T47D (cell line): Measurements from ENCODE around the gene CPTP.
A peak's percentile ranks its signal among the peaks of the same experiment; 100 is the strongest.

ENCODE experiments used
- DNase-seq, 2 experiments: peaks; one replicate each; pipeline versions ENCODE4 v3.0.0 to v3.0.0-alpha.2; 2011 to 2012; ENCODE audit warnings: low read depth in 1 of 2, low spot score in 1 of 2
- JUND ChIP-seq: IDR thresholded peaks from 2 replicates; pipeline ENCODE4 v1.6.1; 2012; ENCODE audit warnings: low read depth
- in situ Hi-C: cut with HindIII; loops from 2 replicates; pipeline ENCODE4 v1.10.0; 2016; ENCODE audit warnings: low sequenced_read_pairs, low pct_unique_long_range_greater_than_20kb

CPTP gene

GRCh38 chr1:1340791-1341548 is 16.4 kb downstream of the CPTP start:
- DNase-seq = no peak
- no peak for TF ChIP-seq JUND
- in situ Hi-C loops = no loop called here

GRCh38 chr1:1341549-1342021 is 17.0 kb downstream of the CPTP start:
- no peak for DNase-seq
- in situ Hi-C loops = no loop called here
- TF ChIP-seq JUND = no peak

- TF ChIP-seq JUND = no peak
- no peak for DNase-seq
- in situ Hi-C loops = no loop called here
These were observed 17.5 kb downstream of the CPTP start for GRCh38 chr1:1342061-1342562.

GRCh38 chr1:1342584-1343115 is 18.0 kb downstream of the CPTP start:
- DNase-seq = no peak
- no peak for TF ChIP-seq JUND

GRCh38 chr1:1343811-1344421 is 19.3 kb downstream of the CPTP start:
- in situ Hi-C loops = no loop called here
- no peak for TF ChIP-seq JUND
- DNase-seq = peak in 1 of 2 experiments; percentile 49

More at GRCh38 chr1:1342584-1343115, 18.0 kb downstream of the CPTP start:
- in situ Hi-C loops = no loop called here

- peak; percentile 69 to 80 for DNase-seq
- TF ChIP-seq JUND = no peak
- in situ Hi-C loops = no loop called here
These were observed 20.2 kb downstream of the CPTP start for GRCh38 chr1:1344655-1345361.

- no peak for DNase-seq
- no peak for TF ChIP-seq JUND
- in situ Hi-C loops = no loop called here
These were observed 20.8 kb downstream of the CPTP start for GRCh38 chr1:1345384-1345783.

- no peak for TF ChIP-seq JUND
- no peak for DNase-seq
- in situ Hi-C loops = no loop called here
These were observed 21.4 kb downstream of the CPTP start for GRCh38 chr1:1345860-1346500.

GRCh38 chr1:1346501-1346890 is 21.9 kb downstream of the CPTP start:
- in situ Hi-C loops = no loop called here
- TF ChIP-seq JUND = no peak
- DNase-seq = no peak

GRCh38 chr1:1347026-1347595 is 22.5 kb downstream of the CPTP start:
- TF ChIP-seq JUND = no peak
- no peak for DNase-seq
- in situ Hi-C loops = no loop called here

- peak in 1 of 2 experiments; percentile 49 for DNase-seq
- TF ChIP-seq JUND = no peak
- in situ Hi-C loops = no loop called here
These were observed 23.2 kb downstream of the CPTP start for GRCh38 chr1:1347663-1348419.
